GM10266 (cell line): ENCODE measurements around the gene ELMO1.

Experiments
- DNase-seq: peaks from one replicate; pipeline ENCODE4 v3.0.0; 2012; ENCODE audit errors: extremely low spot score
- CTCF ChIP-seq: IDR thresholded peaks from 2 replicates; pipeline ENCODE4 v1.5.1; 2012; ENCODE audit warnings: mild to moderate bottlenecking, low read depth; ENCODE audit not compliant: control insufficient read depth, insufficient read depth; ENCODE audit errors: missing control alignments

Gene ELMO1

GRCh38 chr7:36896418-36896817 is 552.2 kb downstream of the ELMO1 start:
- no peak for DNase-seq
- TF ChIP-seq CTCF, result no peak

DNA sequence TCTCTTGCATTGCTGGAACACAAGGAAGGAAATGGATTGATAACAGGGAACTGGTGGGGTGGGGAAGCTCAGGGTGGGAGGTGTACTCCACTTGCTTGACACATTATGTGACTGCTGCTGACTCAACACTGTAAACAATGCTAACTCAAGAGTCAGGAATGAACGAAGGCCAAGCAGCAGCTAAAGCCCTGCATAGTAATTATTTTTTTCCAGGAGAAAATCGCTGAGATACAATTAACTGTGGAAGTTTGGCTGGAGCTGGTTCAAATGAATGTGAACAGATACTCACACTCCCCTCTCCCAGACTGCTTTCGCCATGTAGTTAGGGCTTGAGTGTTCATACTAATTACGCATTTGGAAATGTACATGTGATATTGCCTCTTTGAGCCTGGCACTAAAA is 553.5 kb downstream of the ELMO1 start:
- no peak for TF ChIP-seq CTCF
- no peak for DNase-seq

- no peak for TF ChIP-seq CTCF
- peak; percentile 8 for DNase-seq
These were observed 554.5 kb downstream of the ELMO1 start for GRCh38 chr7:36894190-36894589.

- no peak for DNase-seq
- no peak for TF ChIP-seq CTCF
These were observed 559.5 kb downstream of the ELMO1 start for GRCh38 chr7:36889182-36889581.

GRCh38 chr7:36887969-36888368 is 560.7 kb downstream of the ELMO1 start:
- no peak for TF ChIP-seq CTCF
- no peak for DNase-seq

DNA sequence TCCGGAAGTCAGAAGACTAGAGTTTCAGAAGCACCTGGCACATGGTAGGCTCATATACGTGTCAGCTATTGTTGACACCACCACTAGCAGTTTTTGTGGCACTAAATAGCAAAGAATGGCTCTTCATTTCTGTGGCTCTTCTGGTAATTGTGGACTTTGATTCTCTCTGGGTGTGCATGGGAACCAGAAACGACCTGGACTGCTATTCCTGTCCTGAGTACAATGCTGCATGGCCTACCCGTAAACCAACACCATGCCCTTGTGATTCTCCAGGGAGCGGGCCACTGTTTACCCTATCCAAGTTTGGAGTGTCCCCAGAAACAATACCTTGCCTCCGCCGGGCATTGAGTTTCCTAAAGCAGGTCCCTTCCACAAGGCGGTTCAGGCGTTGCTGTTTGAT is 561.4 kb downstream of the ELMO1 start:
- no peak for TF ChIP-seq CTCF
- no peak for DNase-seq

DNA sequence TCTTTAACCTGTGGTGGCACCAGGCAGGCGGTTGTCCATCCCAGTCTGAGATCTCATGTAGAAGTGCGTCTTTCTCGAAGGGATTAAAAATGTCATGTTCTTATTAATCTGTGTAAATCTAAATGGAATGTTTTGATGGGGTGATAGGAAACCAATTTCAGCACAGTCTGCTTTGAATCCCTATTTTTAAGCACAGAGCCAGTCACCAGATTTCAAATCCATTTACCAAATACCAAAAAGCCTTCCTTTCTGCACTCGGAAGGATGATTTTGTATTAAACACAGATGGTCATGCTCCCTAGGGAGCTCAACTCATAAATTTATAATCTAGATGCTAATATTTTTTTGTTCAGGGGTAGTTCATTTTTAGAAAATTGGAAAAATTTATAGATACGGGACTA is 563.8 kb downstream of the ELMO1 start:
- no peak for DNase-seq
- no peak for TF ChIP-seq CTCF
